ENCODE data around the gene PALMD.

Gene PALMD

GRCh38 chr1:99704356-99704816, 58.5 kb downstream of the PALMD start:
- H3K27ac ChIP-seq (ENCODE audit: low read depth, low read length), result no peak overlapping the region

GRCh38 chr1:99705385-99705784, 59.5 kb downstream of the PALMD start:
- no peaks in the 10 kb centered on the region for H3K9me3 ChIP-seq (ENCODE audit: low read length)
- H3K36me3 ChIP-seq (ENCODE audit: insufficient read depth, low read length), result no peaks in the 10 kb centered on the region
- no peak overlapping the region for H3K4me3 ChIP-seq (ENCODE audit: low read depth in 1 of 2, low read length in 2 of 2)
- no peak overlapping the region for H3K27ac ChIP-seq (ENCODE audit: low read depth, low read length)
- no peaks in the 10 kb centered on the region for H3K4me1 ChIP-seq (ENCODE audit: insufficient read depth, low read length)
- H3K9ac ChIP-seq (ENCODE audit: low read length), result no peak overlapping the region
- H3K27me3 ChIP-seq (ENCODE audit: control insufficient read depth in 1 of 2, insufficient read depth in 2 of 2, low read length in 2 of 2), result no peaks in the 10 kb centered on the region

More at GRCh38 chr1:99704356-99704816, 58.5 kb downstream of the PALMD start:
- Histone ChIP-seq H3K36me3 (ENCODE audit: insufficient read depth, low read length) (no peaks in the 10 kb centered on the region), H3K27me3 (ENCODE audit: control insufficient read depth in 1 of 2, insufficient read depth in 2 of 2, low read length in 2 of 2) (no peaks in the 10 kb centered on the region), H3K9ac (ENCODE audit: low read length) (no peak overlapping the region), H3K4me1 (ENCODE audit: insufficient read depth, low read length) (no peaks in the 10 kb centered on the region), H3K4me3 (ENCODE audit: low read depth in 1 of 2, low read length in 2 of 2) (no peak overlapping the region), H3K9me3 (ENCODE audit: low read length) (no peaks in the 10 kb centered on the region)

GRCh38 chr1:99707535-99708142, 61.7 kb downstream of the PALMD start:
- H3K9me3 ChIP-seq (ENCODE audit: low read length), result no peaks in the 10 kb centered on the region
- no peak overlapping the region for H3K9ac ChIP-seq (ENCODE audit: low read length)
- H3K27me3 ChIP-seq (ENCODE audit: control insufficient read depth in 1 of 2, insufficient read depth in 2 of 2, low read length in 2 of 2), result no peaks in the 10 kb centered on the region
- H3K36me3 ChIP-seq (ENCODE audit: insufficient read depth, low read length), result no peaks in the 10 kb centered on the region
- H3K27ac ChIP-seq (ENCODE audit: low read depth, low read length), result no peak overlapping the region
- H3K4me1 ChIP-seq (ENCODE audit: insufficient read depth, low read length), result no peaks in the 10 kb centered on the region
- H3K4me3 ChIP-seq (ENCODE audit: low read depth in 1 of 2, low read length in 2 of 2), result no peak overlapping the region

GRCh38 chr1:99710994-99711393, 65.1 kb downstream of the PALMD start:
- Histone ChIP-seq H3K9ac (ENCODE audit: low read length) (no peak overlapping the region), H3K36me3 (ENCODE audit: insufficient read depth, low read length) (no peaks in the 10 kb centered on the region), H3K27me3 (ENCODE audit: control insufficient read depth in 1 of 2, insufficient read depth in 2 of 2, low read length in 2 of 2) (no peaks in the 10 kb centered on the region), H3K4me3 (ENCODE audit: low read depth in 1 of 2, low read length in 2 of 2) (no peak overlapping the region), H3K4me1 (ENCODE audit: insufficient read depth, low read length) (no peaks in the 10 kb centered on the region), H3K9me3 (ENCODE audit: low read length) (no peaks in the 10 kb centered on the region), H3K27ac (ENCODE audit: low read depth, low read length) (no peak overlapping the region)

- H3K36me3 ChIP-seq (ENCODE audit: insufficient read depth, low read length), result no peaks in the 10 kb centered on the region
Observed at GRCh38 chr1:99713006-99713405, 67.1 kb downstream of the PALMD start.

GRCh38 chr1:99717005-99717404, 71.1 kb downstream of the PALMD start:
- Histone ChIP-seq H3K27ac (ENCODE audit: low read depth, low read length) (no peak overlapping the region), H3K9ac (ENCODE audit: low read length) (no peak overlapping the region), H3K4me3 (ENCODE audit: low read depth in 1 of 2, low read length in 2 of 2) (no peak overlapping the region), H3K4me1 (ENCODE audit: insufficient read depth, low read length) (no peaks in the 10 kb centered on the region), H3K9me3 (ENCODE audit: low read length) (no peaks in the 10 kb centered on the region), H3K36me3 (ENCODE audit: insufficient read depth, low read length) (no peaks in the 10 kb centered on the region), H3K27me3 (ENCODE audit: control insufficient read depth in 1 of 2, insufficient read depth in 2 of 2, low read length in 2 of 2) (no peaks in the 10 kb centered on the region)

More at GRCh38 chr1:99713006-99713405, 67.1 kb downstream of the PALMD start:
- H3K9me3 ChIP-seq (ENCODE audit: low read length), result no peaks in the 10 kb centered on the region
- no peak overlapping the region for H3K9ac ChIP-seq (ENCODE audit: low read length)
- no peaks in the 10 kb centered on the region for H3K27me3 ChIP-seq (ENCODE audit: control insufficient read depth in 1 of 2, insufficient read depth in 2 of 2, low read length in 2 of 2)
- H3K27ac ChIP-seq (ENCODE audit: low read depth, low read length), result no peak overlapping the region
- no peaks in the 10 kb centered on the region for H3K4me1 ChIP-seq (ENCODE audit: insufficient read depth, low read length)
- H3K4me3 ChIP-seq (ENCODE audit: low read depth in 1 of 2, low read length in 2 of 2), result no peak overlapping the region

- Histone ChIP-seq H3K9ac (ENCODE audit: low read length) (no peak overlapping the region), H3K36me3 (ENCODE audit: insufficient read depth, low read length) (no peaks in the 10 kb centered on the region), H3K27me3 (ENCODE audit: control insufficient read depth in 1 of 2, insufficient read depth in 2 of 2, low read length in 2 of 2) (no peaks in the 10 kb centered on the region)
Observed at GRCh38 chr1:99723251-99723650, 77.3 kb downstream of the PALMD start.

GRCh38 chr1:99725996-99726395, 80.1 kb downstream of the PALMD start:
- Histone ChIP-seq H3K9me3 (ENCODE audit: low read length) (no peaks in the 10 kb centered on the region), H3K4me3 (ENCODE audit: low read depth in 1 of 2, low read length in 2 of 2) (no peak overlapping the region), H3K27ac (ENCODE audit: low read depth, low read length) (no peak overlapping the region), H3K4me1 (ENCODE audit: insufficient read depth, low read length) (no peaks in the 10 kb centered on the region), H3K9ac (ENCODE audit: low read length) (no peak overlapping the region), H3K27me3 (ENCODE audit: control insufficient read depth in 1 of 2, insufficient read depth in 2 of 2, low read length in 2 of 2) (no peaks in the 10 kb centered on the region), H3K36me3 (ENCODE audit: insufficient read depth, low read length) (no peaks in the 10 kb centered on the region)

More at GRCh38 chr1:99723251-99723650, 77.3 kb downstream of the PALMD start:
- H3K27ac ChIP-seq (ENCODE audit: low read depth, low read length), result no peak overlapping the region
- no peaks in the 10 kb centered on the region for H3K9me3 ChIP-seq (ENCODE audit: low read length)
- H3K4me3 ChIP-seq (ENCODE audit: low read depth in 1 of 2, low read length in 2 of 2), result no peak overlapping the region
- no peaks in the 10 kb centered on the region for H3K4me1 ChIP-seq (ENCODE audit: insufficient read depth, low read length)

- no peak overlapping the region for H3K9ac ChIP-seq (ENCODE audit: low read length)
- no peaks in the 10 kb centered on the region for H3K36me3 ChIP-seq (ENCODE audit: insufficient read depth, low read length)
- no peak overlapping the region for H3K4me3 ChIP-seq (ENCODE audit: low read depth in 1 of 2, low read length in 2 of 2)
- H3K9me3 ChIP-seq (ENCODE audit: low read length), result no peaks in the 10 kb centered on the region
- no peaks in the 10 kb centered on the region for H3K27me3 ChIP-seq (ENCODE audit: control insufficient read depth in 1 of 2, insufficient read depth in 2 of 2, low read length in 2 of 2)
- H3K27ac ChIP-seq (ENCODE audit: low read depth, low read length), result no peak overlapping the region
- H3K4me1 ChIP-seq (ENCODE audit: insufficient read depth, low read length), result no peaks in the 10 kb centered on the region
Observed at GRCh38 chr1:99726407-99726806, 80.5 kb downstream of the PALMD start.

- Histone ChIP-seq H3K9ac (ENCODE audit: low read length) (no peak overlapping the region), H3K27ac (ENCODE audit: low read depth, low read length) (no peak overlapping the region), H3K36me3 (ENCODE audit: insufficient read depth, low read length) (no peaks in the 10 kb centered on the region), H3K4me1 (ENCODE audit: insufficient read depth, low read length) (no peaks in the 10 kb centered on the region), H3K27me3 (ENCODE audit: control insufficient read depth in 1 of 2, insufficient read depth in 2 of 2, low read length in 2 of 2) (no peaks in the 10 kb centered on the region), H3K4me3 (ENCODE audit: low read depth in 1 of 2, low read length in 2 of 2) (no peak overlapping the region), H3K9me3 (ENCODE audit: low read length) (no peaks in the 10 kb centered on the region)
Observed at GRCh38 chr1:99726818-99727217, 80.9 kb downstream of the PALMD start.

GRCh38 chr1:99727575-99728185, 81.8 kb downstream of the PALMD start:
- Histone ChIP-seq H3K4me3 (ENCODE audit: low read depth in 1 of 2, low read length in 2 of 2) (no peak overlapping the region), H3K36me3 (ENCODE audit: insufficient read depth, low read length) (no peaks in the 10 kb centered on the region), H3K27me3 (ENCODE audit: control insufficient read depth in 1 of 2, insufficient read depth in 2 of 2, low read length in 2 of 2) (no peaks in the 10 kb centered on the region), H3K27ac (ENCODE audit: low read depth, low read length) (no peak overlapping the region), H3K4me1 (ENCODE audit: insufficient read depth, low read length) (no peaks in the 10 kb centered on the region), H3K9ac (ENCODE audit: low read length) (no peak overlapping the region), H3K9me3 (ENCODE audit: low read length) (no peaks in the 10 kb centered on the region)
